Parathyroid adenoma (tissue), 2 donors: Measurements from ENCODE around the gene SPHK1.

Source experiments
- H2AFZ ChIP-seq: fragments of 300-600 bp; sonication (generic); one replicate; pipeline ENCODE4 v1.7.0; 2017; ENCODE audit warnings: antibody characterized with exemption, mild to moderate bottlenecking
- H3K27ac ChIP-seq: fragments of 300-600 bp; sonication (generic); one replicate; pipeline ENCODE4 v1.7.0; 2017
- H3K27me3 ChIP-seq: fragments of 300-600 bp; sonication (generic); one replicate; pipeline ENCODE4 v1.7.0; 2017; ENCODE audit warnings: low read length; ENCODE audit not compliant: control insufficient read depth, insufficient read depth
- H3K36me3 ChIP-seq: fragments of 300-600 bp; sonication (generic); one replicate; pipeline ENCODE4 v1.7.0; 2017; ENCODE audit warnings: low read length; ENCODE audit not compliant: control insufficient read depth, insufficient read depth
- H3K4me1 ChIP-seq: fragments of 300-600 bp; sonication (generic); one replicate; pipeline ENCODE4 v1.7.0; 2017; ENCODE audit warnings: control low read depth
- H3K4me2 ChIP-seq: fragments of 300-600 bp; sonication (generic); one replicate; pipeline ENCODE4 v1.7.0; 2017; ENCODE audit warnings: low read length
- H3K4me3 ChIP-seq: fragments of 300-600 bp; sonication (generic); one replicate; pipeline ENCODE4 v1.7.0; 2017; ENCODE audit warnings: low read depth, low read length
- H3K79me2 ChIP-seq: fragments of 300-600 bp; sonication (generic); one replicate; pipeline ENCODE4 v1.7.0; 2017; ENCODE audit warnings: control low read depth
- H3K9ac ChIP-seq: fragments of 300-600 bp; sonication (generic); one replicate; pipeline ENCODE4 v1.7.0; 2017; ENCODE audit warnings: mild to moderate bottlenecking
- H3K9me3 ChIP-seq: fragments of 300-600 bp; sonication (generic); one replicate; pipeline ENCODE4 v1.7.0; 2017; ENCODE audit warnings: low read length; ENCODE audit not compliant: control insufficient read depth
- TF ChIP-seq, protein P1 (sequence below): fragments of 300-600 bp; sonication (generic); IDR thresholded peaks from one replicate; pipeline ENCODE4 v1.7.0; 2017; ENCODE audit warnings: antibody characterized with exemption, mild to moderate bottlenecking
- donor health status: primary hyperparathyroidism.

SPHK1 gene

GRCh38 chr17:76388966-76389888 is 4.8 kb downstream of the SPHK1 start:
- TF ChIP-seq, protein P1, sequence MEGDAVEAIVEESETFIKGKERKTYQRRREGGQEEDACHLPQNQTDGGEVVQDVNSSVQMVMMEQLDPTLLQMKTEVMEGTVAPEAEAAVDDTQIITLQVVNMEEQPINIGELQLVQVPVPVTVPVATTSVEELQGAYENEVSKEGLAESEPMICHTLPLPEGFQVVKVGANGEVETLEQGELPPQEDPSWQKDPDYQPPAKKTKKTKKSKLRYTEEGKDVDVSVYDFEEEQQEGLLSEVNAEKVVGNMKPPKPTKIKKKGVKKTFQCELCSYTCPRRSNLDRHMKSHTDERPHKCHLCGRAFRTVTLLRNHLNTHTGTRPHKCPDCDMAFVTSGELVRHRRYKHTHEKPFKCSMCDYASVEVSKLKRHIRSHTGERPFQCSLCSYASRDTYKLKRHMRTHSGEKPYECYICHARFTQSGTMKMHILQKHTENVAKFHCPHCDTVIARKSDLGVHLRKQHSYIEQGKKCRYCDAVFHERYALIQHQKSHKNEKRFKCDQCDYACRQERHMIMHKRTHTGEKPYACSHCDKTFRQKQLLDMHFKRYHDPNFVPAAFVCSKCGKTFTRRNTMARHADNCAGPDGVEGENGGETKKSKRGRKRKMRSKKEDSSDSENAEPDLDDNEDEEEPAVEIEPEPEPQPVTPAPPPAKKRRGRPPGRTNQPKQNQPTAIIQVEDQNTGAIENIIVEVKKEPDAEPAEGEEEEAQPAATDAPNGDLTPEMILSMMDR = no peak
- no peaks in the 10 kb centered on the region for H3K79me2 ChIP-seq
- H3K4me3 ChIP-seq = no peak overlapping the region
- H3K27ac ChIP-seq = no peak overlapping the region
- H3K36me3 ChIP-seq = no peaks in the 10 kb centered on the region
- no peak overlapping the region for H3K4me2 ChIP-seq
- H3K27me3 ChIP-seq = no peaks in the 10 kb centered on the region
- H2AFZ ChIP-seq = no peak overlapping the region
- H3K9ac ChIP-seq = no peak overlapping the region
- H3K4me1 ChIP-seq = peaks cover 5% of the 10 kb centered on the region
- H3K9me3 ChIP-seq = no peaks in the 10 kb centered on the region

- H3K79me2 ChIP-seq = no peaks in the 10 kb centered on the region
- peaks cover 5% of the 10 kb centered on the region for H3K4me1 ChIP-seq
- no peak overlapping the region for H3K9ac ChIP-seq
- no peaks in the 10 kb centered on the region for H3K36me3 ChIP-seq
- H2AFZ ChIP-seq = no peak overlapping the region
- H3K4me3 ChIP-seq = no peak overlapping the region
- H3K27ac ChIP-seq = no peak overlapping the region
- TF ChIP-seq, protein P1 = no peak
- no peaks in the 10 kb centered on the region for H3K27me3 ChIP-seq
- no peak overlapping the region for H3K4me2 ChIP-seq
- H3K9me3 ChIP-seq = no peaks in the 10 kb centered on the region
Observed at GRCh38 chr17:76390003-76390421, 5.6 kb downstream of the SPHK1 start.

DNA sequence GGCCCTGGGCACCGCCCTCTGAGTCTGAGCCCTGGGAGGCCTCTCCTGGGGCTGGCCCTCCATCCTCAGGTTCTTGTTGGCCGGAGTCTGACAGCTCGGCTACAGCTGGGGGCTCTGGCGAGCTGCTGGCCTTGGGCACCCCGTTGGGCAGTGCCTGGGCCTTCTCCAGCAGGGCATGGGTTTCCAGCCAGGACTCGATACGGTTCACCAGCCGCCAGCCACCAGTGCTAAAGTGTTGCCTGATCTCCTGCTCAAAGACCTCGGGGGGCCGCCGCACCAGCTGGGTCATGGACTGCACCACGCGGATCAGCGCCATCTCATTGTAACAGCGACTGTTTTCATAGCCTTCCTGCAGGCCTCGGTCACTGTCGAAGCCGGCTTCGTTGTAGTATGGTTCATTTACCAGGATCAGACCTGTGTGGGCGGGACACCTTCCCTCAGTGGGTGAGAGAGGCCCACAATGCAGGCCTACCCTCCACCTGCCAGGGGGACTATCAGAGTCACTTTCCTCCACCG is 6.8 kb downstream of the SPHK1 start:
- no peak overlapping the region for H3K9ac ChIP-seq
- H3K79me2 ChIP-seq = no peaks in the 10 kb centered on the region
- no peaks in the 10 kb centered on the region for H3K27me3 ChIP-seq
- H3K4me2 ChIP-seq = no peak overlapping the region
- no peak overlapping the region for H3K27ac ChIP-seq
- no peaks in the 10 kb centered on the region for H3K9me3 ChIP-seq
- H3K36me3 ChIP-seq = no peaks in the 10 kb centered on the region
- H3K4me1 ChIP-seq = no peaks in the 10 kb centered on the region
- H2AFZ ChIP-seq = no peak overlapping the region
- no peak overlapping the region for H3K4me3 ChIP-seq
- TF ChIP-seq, protein P1 = no peak

DNA sequence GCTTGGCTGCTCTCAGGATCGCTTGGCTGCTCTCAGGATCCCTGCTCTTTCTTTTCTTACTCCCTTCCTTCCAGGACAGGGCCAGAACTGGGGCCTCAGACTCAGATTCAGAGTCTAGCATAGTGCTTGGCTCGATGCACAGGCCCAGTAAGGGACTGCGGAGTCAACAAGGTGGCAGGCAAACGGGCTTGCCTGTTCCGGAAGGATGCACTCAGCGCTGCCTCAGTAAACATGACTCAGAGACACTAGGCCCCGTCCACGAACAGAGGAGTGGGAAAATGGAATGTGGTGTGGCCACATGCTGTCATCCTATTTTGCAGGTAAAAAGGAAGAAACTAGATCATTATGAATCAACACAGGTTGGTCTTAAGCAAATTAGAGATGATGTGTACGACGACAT is 9.8 kb downstream of the SPHK1 start:
- Histone ChIP-seq H2AFZ (no peak overlapping the region), H3K27ac (no peak overlapping the region), H3K36me3 (no peaks in the 10 kb centered on the region), H3K9me3 (no peaks in the 10 kb centered on the region), H3K79me2 (no peaks in the 10 kb centered on the region), H3K4me3 (no peak overlapping the region), H3K4me2 (no peak overlapping the region), H3K27me3 (no peaks in the 10 kb centered on the region), H3K9ac (no peak overlapping the region), H3K4me1 (peaks cover 14% of the 10 kb centered on the region)
- TF ChIP-seq, protein P1 = no peak
